Neutrophil (primary cell): ENCODE measurements around the gene PIP5K1B.

ENCODE experiments used
- H3K27ac ChIP-seq: fragments of 200-600 bp; sonication (generic); 2 replicates; pipeline ENCODE4 v1.5.1; 2016; ENCODE audit warnings: mild to moderate bottlenecking, moderate library complexity
- H3K27me3 ChIP-seq: fragments of 200-600 bp; sonication (generic); 2 replicates; pipeline ENCODE4 v1.6.0; 2016; ENCODE audit warnings: mild to moderate bottlenecking
- H3K36me3 ChIP-seq: fragments of 200-600 bp; sonication (generic); 2 replicates; pipeline ENCODE4 v1.5.1; 2017
- H3K4me1 ChIP-seq, 2 experiments: fragments of 200-600 bp in 1 of 2; sonication (generic) in 1 of 2; 1 replicate in 1 of 2; 2 replicates in 1 of 2; pipeline versions ENCODE4 v1.5.1 to v1.6.1; 2013 to 2016; ENCODE audit warnings: low read depth in 1 of 2, low read length in 1 of 2, mild to moderate bottlenecking in 1 of 2, moderate library complexity in 1 of 2; ENCODE audit not compliant: control insufficient read depth in 1 of 2, insufficient read depth in 1 of 2
- H3K4me3 ChIP-seq, 2 experiments: fragments of 200-600 bp in 1 of 2; sonication (generic) in 1 of 2; 1 replicate in 1 of 2; 2 replicates in 1 of 2; pipeline ENCODE4 v1.5.1; 2013 to 2016; ENCODE audit warnings: low read depth in 1 of 2, low read length in 1 of 2, mild to moderate bottlenecking in 1 of 2, moderate library complexity in 1 of 2
- H3K9me3 ChIP-seq: fragments of 200-600 bp; sonication (generic); 2 replicates; pipeline ENCODE4 v1.5.1; 2016
- TF ChIP-seq, protein P1 (sequence below): fragments of 200-600 bp; sonication (generic); IDR thresholded peaks from 2 replicates; pipeline ENCODE4 v1.5.1; 2016; ENCODE audit warnings: antibody characterized with exemption

Gene PIP5K1B

DNA sequence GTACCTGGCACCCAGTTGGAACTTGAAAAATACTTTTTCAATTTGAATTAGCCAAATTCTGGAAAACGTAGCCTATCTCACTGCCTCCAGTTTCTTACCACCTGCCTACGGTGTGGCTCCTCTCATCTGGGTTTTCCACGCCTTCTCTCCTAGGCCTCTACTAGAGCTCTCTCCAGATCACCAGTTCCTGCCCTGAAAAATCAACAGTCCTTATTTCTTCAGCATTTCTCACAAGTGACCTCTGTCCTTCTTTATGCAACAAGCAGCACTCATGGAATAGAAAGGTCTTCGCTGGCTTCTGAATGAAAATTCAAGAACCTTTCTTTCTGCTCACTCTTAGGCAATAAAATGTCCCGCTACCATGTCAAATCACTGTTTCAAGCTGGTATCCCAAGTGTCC, 64.8 kb downstream of the PIP5K1B start:
- Histone ChIP-seq H3K36me3 (no peaks in the 10 kb centered on the region), H3K27ac (no peak overlapping the region), H3K9me3 (no peaks in the 10 kb centered on the region), H3K4me1 (peaks cover 1 to 11% of the 10 kb centered on the region in 2 experiments), H3K4me3 (no peak overlapping the region), H3K27me3 (no peaks in the 10 kb centered on the region)
- TF ChIP-seq, protein P1, sequence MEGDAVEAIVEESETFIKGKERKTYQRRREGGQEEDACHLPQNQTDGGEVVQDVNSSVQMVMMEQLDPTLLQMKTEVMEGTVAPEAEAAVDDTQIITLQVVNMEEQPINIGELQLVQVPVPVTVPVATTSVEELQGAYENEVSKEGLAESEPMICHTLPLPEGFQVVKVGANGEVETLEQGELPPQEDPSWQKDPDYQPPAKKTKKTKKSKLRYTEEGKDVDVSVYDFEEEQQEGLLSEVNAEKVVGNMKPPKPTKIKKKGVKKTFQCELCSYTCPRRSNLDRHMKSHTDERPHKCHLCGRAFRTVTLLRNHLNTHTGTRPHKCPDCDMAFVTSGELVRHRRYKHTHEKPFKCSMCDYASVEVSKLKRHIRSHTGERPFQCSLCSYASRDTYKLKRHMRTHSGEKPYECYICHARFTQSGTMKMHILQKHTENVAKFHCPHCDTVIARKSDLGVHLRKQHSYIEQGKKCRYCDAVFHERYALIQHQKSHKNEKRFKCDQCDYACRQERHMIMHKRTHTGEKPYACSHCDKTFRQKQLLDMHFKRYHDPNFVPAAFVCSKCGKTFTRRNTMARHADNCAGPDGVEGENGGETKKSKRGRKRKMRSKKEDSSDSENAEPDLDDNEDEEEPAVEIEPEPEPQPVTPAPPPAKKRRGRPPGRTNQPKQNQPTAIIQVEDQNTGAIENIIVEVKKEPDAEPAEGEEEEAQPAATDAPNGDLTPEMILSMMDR = no peak

DNA sequence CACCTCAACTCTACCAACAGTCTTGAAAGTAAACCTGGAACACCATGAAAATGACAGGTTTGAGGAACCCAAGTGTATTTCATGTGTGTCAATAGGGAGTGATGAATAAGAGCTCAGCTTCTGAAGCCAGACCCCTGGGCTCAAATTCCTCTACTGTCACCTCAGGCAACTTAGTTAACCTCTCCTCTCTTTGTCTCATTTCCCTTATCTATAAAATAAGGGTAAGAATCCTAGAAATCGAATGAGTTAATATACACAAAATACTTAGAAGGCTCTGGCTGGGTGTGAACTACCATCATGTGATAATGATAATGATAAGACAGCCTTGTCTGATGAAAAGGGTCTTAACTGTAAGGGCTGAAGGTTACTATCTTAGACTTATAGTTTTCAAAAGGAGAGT, 66.3 kb downstream of the PIP5K1B start:
- Histone ChIP-seq H3K27me3 (no peaks in the 10 kb centered on the region), H3K4me1 (no peaks in the 10 kb centered on the region), H3K27ac (no peak overlapping the region), H3K9me3 (no peaks in the 10 kb centered on the region), H3K36me3 (no peaks in the 10 kb centered on the region), H3K4me3 (no peak overlapping the region)
- TF ChIP-seq, protein P1 = no peak

DNA sequence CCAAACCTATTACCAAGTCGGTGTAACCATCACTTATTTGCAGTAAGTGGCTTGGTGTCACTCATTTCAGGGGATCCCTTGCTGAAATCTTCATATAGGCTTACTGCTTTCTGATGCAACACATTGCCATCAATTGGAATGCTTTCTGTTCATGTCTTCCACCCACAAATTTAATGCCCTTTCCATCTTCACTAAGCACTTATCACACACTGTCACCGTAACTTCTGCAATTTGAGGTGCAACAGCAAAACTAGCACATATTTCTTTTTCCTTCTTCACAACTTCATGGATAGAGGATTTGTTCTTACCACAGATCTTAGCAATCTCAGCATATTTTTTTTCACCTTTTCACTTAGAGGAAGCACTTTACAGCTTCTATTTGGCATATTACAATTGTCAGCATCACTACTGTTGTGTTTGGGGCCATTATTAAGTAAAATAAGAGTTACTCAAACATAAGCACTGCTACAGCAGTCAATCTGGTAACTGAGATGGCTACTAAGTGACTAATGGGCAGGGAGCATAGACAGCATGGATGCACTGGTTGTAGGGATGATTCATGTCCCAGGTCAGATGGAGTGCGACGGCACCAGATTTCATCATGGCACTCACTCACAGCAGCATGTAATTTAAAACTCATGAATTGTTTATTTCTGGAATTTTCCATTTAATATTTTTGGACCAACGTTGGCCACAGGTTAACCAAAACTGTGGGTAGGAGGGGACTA, 70.1 kb downstream of the PIP5K1B start:
- H3K4me3 ChIP-seq = no peak overlapping the region
- H3K27me3 ChIP-seq = no peaks in the 10 kb centered on the region
- peaks cover 9% of the 10 kb centered on the region in 2 experiments for H3K4me1 ChIP-seq
- H3K27ac ChIP-seq = no peak overlapping the region
- TF ChIP-seq, protein P1 = no peak
- no peaks in the 10 kb centered on the region for H3K36me3 ChIP-seq
- H3K9me3 ChIP-seq = no peaks in the 10 kb centered on the region

DNA sequence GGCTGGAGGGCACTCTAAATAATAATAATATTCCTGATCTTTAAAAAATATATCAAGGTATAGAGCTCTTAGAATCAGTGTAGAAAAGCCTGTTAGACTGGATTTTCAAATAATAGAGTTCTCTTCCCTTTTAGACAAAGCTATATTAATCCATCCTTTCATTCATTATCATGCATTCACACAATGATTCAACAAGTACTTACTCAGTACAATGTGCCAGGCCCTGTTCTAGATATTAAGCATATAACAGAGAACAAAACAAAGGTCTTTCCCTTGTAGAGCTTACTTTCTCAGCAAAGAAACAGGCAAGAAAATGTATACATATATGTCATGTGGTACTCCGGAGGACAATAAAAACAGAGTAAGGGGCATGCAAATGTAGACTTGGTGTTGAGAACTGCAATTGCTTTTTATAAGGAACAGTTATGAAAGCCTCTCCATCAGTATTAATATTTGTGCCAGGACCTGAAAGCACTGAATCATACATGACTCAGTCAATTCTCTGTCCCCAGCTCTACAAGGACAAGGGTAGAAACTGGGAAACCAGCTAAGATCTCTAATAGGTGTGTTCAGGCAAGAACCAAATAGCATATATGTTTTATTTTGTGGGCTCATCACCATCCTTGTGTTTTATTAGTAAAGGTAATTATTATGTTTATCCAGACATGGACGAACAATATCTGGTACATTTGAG, 72.2 kb downstream of the PIP5K1B start:
- peaks cover 29% of the 10 kb centered on the region in 2 experiments for H3K4me1 ChIP-seq
- no peaks in the 10 kb centered on the region for H3K27me3 ChIP-seq
- TF ChIP-seq, protein P1 = no peak
- H3K9me3 ChIP-seq = no peaks in the 10 kb centered on the region
- no peak overlapping the region for H3K4me3 ChIP-seq
- H3K36me3 ChIP-seq = no peaks in the 10 kb centered on the region
- no peak overlapping the region for H3K27ac ChIP-seq

DNA sequence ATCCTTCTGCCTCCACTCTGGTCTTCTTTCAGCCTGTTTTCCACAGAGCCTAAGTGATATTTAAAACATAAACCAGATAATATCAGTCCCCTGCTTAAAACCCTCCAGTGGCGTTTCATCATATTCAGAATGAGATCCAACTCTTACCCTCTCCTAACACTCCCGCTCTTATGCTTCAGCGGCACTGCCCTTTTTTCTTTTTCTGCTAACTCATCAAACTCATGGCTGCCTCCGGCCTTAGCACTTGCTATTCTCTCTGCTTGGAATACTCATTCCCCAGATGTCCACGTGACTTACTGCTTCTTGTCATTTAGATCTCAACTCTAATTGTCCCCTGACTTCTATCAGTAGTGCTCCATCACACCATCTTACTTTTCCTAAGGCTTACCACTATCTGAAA, 73.6 kb downstream of the PIP5K1B start:
- TF ChIP-seq, protein P1 = no peak

More for the DNA sequence above, 73.6 kb downstream of the PIP5K1B start:
- peaks cover 43% of the 10 kb centered on the region in 2 experiments for H3K4me1 ChIP-seq
- no peaks in the 10 kb centered on the region for H3K36me3 ChIP-seq
- peak overlapping the region; percentile 94 for H3K27ac ChIP-seq
- H3K27me3 ChIP-seq = no peaks in the 10 kb centered on the region
- H3K9me3 ChIP-seq = no peaks in the 10 kb centered on the region
- H3K4me3 ChIP-seq = no peak overlapping the region
